HG02642 (cell line): Measurements from ENCODE around the gene PHOSPHO2.

ENCODE experiments used
- ATAC-seq: cut with Tn5 transposase; IDR thresholded peaks from one replicate; pipeline ENCODE4 v1.9.1; 2021; ENCODE audit warnings: mild to moderate bottlenecking; ENCODE audit not compliant: unreplicated experiment, poor library complexity

PHOSPHO2 gene, protein sequence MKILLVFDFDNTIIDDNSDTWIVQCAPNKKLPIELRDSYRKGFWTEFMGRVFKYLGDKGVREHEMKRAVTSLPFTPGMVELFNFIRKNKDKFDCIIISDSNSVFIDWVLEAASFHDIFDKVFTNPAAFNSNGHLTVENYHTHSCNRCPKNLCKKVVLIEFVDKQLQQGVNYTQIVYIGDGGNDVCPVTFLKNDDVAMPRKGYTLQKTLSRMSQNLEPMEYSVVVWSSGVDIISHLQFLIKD

DNA sequence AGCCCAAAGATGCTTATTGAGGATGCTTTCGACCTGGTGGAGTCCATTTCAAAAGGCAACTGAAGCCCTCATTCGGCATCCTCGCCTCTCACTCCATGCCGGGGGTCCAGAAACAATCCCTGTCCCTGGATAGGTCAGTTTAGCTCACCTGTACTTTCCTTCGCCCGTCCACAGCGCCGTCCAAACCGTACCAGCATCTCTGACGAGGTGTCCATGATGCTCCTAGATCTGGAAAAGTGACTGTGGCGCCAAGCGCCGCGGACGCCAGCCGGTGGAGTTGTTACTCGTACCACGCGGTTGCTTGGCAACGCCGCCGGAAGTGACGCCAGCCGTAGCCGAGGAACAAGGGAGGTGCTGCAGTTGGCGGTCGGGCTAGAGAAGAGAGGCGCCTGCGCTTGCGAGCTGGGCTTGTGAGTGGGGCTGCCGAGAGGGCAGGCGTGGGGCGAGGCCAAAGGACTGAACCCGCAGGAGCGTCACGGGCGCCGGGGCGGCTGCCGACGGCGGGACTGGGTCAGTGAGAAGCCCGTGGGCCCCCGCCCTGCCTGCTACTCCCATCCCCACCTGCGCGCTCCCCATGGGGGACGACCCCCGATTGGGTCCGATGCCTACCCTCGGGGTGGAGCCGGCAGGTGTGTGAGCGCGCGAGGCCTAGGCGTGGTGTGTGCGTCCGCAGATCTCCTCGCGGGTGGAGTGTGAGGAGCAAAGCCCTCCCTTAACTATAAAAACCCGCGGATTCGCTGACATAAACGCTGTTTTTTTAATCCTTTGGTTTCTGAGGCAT is at the start of gene PHOSPHO2, which contains the start of gene CFAP210:
PHOSPHO2 (plus strand) TSS at position 357 of the 781 bp plus-strand sequence. CDS start 6,503 bp downstream, outside the sequence.
CFAP210 (minus strand) TSS at position 293 of the 781 bp plus-strand sequence; CDS start at position 215, 78 bp downstream.
- peak; percentile 100 for ATAC-seq

DNA sequence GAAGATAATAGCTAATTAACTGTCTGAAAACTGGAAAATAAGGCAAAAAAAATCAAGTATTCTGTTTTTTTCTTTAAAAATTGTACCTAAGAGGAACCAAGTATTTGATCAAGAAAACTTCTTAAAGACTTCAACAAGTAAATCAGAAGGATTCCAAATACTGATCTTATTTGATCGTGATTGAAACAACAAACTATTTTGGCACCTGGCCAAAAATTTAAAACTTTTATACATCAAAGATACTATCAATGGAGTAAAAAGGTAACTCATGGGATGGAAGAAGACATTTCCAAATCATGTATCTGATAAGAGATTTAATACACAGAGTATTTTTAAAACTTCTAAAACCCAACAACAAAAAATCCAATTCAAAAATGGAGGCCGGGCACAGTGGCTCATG is 46.8 kb upstream of the PHOSPHO2 start:
- ATAC-seq = no peak

DNA sequence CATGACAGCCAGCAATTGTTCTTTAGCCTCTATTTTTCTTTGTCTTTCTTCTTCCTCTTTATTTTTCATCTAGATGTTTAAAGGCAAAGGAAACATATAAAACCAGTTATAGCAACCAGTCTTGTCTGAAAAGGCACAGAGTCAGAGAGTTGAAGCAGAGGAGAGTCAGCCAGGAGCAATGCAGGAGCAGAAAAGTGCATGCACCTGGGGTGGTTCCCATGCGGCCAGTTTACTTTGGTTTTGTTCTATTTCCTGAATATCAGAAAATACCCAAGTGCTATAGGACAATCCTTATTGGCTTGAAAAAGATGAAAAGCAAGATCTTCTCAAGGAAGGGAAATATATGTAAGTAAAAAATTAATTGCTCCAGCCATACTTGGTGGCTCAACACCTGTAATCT is 45.0 kb upstream of the PHOSPHO2 start:
- no peak for ATAC-seq

DNA sequence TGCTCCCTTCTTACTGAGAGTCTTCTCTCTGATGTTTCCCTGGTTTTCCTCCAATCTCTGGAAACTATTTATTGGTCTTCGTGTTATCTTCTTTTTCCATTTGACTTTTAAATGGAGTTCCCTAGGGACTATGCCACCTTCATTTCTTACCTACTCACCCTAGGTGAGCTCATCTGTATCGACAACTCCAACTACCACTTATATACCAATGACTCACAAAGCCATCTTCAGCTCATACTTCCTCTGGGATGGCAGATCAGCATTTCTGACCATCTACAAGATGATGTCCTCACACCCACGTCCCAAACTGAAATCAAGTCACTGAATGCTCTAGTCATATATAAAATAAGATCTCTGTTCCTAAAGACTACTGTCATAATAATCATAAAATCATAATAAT is 40.6 kb upstream of the PHOSPHO2 start:
- no peak for ATAC-seq

DNA sequence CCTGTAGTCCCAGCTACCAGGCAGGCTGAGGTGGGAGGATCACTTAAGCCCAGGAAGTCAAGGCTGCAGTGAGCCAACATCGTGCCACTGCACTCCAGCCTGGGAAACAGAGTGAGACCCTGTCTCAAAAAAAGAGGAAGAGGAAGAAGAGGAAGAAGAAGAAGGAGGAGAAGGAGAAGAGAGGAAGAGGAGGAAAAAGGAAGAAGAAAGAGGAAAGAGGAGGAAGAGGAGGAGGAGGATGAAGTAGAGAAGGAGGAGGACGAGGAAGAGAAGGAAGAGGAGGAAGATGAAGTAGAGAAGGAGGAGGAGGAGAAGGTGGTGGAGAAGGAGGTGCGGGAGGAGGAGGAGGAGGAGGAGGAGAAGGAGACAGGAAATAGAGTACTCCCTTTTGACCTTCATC is 38.1 kb upstream of the PHOSPHO2 start:
- no peak for ATAC-seq

DNA sequence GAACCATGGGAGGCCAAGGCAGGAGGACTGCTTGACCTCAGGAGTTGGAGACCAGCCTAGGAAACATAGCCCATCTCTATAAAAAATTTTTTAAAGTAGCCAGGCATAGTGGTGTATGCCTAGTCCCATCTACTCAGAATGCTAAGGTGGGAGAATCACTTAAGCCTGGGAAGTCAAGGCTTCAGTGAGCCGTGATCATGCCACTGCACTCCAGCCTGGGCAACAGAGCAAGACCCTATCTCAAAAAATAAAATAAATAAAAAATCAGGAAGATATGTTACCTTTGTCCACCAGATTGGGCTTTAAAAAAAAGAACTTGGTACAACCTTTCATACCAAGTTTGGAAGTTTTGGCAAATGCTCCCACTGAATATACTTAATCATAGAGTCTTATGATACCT is 35.4 kb upstream of the PHOSPHO2 start:
- ATAC-seq = no peak

DNA sequence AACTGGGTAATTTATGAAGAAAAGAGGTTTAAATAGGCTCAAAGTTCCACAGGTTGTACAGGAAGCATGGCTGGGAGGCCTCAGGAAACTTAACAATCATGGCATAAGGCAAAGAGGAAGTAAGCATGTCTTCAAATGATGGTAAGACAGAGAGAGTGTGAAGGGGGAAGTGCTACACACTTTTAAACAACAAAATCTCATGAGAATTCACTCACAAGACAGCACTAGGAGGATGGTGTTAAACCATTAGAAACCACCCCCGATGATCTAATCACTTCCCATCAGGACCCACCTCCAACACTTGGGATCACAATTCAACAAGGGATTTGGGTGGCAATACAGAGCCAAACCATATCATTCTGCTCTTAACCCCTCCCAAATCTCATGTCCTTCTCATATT is 34.9 kb upstream of the PHOSPHO2 start:
- ATAC-seq = no peak

DNA sequence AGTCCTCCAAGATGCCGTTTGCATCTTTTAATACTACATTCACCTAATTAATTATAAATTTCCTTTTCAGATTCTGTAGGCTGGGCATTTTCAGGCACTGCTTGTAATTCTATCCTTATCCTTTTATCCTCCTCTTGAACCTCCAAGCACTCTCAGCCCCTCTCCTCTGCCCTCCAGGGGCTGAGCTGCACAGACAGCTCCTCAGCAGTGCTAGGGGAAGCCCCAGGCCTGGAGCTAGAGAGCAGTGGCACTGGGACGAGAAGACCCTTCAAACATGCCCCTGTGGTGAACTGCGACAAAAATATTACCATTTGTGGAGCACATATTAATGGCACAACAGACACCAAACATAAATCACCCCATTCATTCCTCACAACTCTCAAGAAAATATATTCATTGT is 33.0 kb upstream of the PHOSPHO2 start:
- ATAC-seq = no peak

DNA sequence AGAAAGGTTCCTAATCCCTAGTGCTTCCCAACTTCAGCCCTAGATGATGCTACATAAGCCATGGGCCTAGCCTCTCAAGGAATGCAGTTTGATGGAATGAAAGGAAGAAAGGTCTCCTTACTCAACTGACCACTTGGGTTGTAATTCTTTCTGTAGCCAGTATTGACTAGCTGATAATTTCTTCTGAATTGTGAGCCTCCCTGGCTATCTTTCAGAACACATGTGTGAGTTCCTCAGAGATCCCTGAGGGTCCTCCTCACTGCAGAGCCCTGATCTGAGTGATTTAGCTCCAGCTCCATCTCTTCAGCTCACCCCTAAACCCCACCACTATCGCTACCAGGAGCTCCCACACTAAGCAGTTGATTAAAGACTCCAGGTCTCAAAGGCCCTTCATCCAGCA is 31.5 kb upstream of the PHOSPHO2 start:
- no peak for ATAC-seq

DNA sequence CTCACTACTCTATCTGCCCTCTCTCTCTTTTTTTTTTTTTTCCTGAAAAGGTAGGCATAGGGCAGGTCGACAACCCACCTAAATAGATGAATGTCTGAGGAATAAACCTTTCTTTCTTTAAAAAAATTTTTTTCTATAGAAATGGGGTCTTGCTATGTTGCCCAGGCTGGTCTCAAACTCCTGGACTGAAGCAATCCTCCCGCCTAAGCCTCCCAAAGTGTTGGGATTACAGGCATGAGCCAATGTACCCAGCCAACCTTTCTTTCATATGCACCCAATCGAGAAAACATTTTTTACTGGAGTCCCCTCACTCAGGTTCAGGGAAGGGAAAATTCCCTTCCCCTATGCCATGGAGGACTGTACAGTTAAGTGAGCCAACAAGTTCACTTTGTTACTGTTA is 31.0 kb upstream of the PHOSPHO2 start:
- ATAC-seq = no peak

DNA sequence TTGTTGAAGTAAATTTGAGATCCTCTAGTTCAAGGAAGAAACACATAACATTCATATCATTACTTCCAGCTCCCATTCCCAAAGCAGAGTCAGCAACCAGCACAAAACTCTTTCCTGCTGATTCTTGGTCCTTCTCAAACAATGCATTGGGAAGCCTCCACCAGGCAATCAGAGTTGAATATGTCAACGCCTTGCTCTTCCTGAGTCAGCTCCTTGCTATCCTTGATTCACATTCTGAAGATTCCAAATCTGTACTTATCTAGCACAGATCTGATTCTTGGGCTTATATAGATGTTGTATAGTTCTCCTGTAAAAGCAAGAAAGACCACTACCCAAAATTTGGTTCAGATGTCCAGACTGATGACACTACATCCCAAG is 29.7 kb upstream of the PHOSPHO2 start:
- ATAC-seq = no peak

DNA sequence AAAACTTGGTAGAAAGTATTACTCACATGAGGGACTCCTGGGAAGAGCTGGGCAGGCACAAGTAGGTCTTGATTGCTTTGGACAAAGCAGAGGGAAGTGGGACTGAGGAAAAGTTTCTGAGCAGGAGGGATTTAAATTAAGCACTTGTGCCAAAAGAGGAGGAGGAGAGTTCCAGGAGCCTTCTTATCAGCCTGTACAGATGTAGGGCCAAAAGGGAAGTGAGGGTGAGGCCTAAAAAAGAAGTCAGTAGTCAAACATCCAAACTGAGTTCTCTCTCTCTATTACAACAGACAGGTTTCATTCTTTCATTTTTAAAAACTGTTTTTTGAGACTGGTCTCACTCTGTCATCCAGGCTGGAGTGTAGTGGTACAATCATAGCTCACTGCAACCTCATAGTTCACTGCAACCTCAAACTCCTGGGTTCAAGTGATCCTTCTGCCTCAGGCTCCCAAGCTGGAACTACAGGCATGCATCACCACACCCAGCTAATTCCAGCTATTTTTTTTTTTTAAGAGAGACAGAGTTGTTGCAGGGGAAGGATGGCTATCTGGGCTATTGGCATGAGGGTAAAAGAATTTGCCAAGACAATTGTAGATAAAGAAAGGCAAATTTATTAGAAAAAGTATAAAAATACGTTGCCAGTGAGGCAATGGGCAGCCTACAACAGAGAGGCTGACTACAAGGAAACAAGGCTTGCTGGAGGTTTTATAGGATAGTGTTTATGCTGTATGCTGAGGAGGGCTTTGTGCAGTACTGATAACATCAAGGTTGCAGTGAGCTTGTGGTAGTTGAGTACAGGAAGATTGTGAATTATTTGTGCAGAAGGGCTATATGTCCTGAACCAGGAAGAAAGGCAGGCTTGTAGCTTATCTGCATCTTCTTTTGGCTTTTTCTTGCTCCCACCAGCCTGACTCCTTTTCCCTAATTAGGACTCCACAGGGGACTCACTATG is 29.0 kb upstream of the PHOSPHO2 start:
- no peak for ATAC-seq

DNA sequence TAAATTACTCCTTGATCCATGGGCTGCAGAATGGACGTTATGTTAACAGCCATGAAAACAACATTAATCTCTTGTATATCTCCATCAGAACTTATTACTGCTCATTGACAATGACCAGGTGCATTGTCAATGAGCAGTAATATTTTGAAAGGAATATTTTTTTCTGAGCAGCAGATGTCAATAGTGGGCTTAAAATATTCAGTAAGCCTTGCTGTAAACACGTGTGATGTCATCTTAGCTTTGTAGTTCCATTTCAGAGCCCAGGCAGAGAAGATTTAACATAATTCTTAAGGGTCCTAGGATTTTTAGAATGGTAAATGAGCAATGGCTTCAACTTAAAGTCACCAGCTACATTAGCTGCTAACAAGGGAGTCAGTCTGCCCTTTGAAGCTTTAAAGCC is 26.7 kb upstream of the PHOSPHO2 start:
- no peak for ATAC-seq

DNA sequence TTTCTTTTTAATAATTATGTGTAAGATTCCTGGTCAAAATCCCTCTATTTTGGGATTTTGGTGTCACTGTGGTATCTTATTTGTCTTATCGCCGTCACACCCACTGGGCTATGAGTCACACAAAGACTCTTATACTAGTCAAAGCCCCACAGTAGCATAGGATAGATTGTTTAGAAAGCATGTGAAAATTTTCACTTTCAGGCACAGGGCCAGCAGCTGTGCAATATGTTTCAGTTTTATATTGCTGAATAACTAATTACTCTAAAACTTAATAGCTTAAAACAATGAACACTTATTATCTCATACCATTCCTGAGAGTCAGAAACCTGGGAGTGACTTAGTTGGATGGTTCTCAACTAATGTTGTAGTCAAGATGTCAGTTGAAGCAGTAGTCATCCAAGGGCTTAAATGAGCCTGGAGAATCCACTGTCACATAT is 24.0 kb upstream of the PHOSPHO2 start:
- no peak for ATAC-seq

DNA sequence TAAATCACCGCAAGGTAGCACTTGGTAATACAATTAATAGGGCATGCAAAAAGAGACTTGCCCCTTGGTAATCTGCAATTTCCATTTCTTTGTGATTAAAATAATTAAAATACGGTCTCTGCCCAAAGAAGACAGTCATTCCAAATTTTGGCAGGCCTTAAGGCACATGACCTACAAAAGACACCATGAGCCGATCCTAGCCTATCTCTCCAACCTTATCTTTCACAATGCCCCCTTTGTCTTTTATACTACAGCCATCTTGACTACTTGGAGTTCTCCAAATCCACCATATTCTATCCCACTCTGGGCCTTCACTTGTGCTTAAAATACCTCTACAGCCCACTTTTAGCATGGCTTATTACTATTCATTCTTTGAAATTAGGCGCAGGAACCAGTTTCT is 23.3 kb upstream of the PHOSPHO2 start:
- ATAC-seq = no peak

DNA sequence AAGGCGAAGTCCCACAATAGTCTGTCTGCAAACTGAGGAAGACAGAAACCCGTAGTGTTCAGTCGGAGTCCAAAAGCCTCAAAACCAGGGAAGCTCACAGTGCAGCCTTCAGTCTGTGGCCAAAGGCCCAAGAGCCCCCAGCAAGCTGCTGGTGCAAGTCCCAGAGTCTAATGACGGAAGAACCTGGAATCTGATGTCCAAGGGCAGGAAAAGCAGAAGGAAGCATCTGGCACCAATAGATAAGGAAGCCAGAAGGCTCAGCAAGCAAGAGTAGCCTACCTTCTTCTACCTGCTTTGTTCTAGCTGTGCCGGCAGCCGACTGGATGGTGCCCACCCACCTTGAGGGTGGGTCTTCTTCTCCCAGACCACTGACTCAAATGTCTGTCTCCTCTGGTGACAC is 21.9 kb upstream of the PHOSPHO2 start:
- no peak for ATAC-seq

DNA sequence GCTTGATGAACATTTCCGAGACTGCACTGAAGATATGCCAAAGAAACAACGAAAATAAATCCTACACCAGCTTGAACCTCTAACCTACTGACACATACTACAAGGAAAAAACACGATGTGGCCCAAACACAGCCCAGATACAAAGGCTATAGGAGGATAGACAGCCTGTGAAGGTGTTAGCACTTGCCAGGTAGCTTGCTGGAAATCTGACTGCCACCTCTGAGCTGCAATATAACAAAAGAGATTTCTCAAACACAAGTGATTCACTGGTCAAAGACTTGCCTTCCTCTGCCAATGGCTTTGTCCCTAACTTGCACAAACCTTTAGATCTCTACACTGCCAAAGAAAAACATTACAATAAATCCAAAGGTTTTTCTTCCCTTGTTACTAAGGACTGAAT is 21.2 kb upstream of the PHOSPHO2 start:
- no peak for ATAC-seq

DNA sequence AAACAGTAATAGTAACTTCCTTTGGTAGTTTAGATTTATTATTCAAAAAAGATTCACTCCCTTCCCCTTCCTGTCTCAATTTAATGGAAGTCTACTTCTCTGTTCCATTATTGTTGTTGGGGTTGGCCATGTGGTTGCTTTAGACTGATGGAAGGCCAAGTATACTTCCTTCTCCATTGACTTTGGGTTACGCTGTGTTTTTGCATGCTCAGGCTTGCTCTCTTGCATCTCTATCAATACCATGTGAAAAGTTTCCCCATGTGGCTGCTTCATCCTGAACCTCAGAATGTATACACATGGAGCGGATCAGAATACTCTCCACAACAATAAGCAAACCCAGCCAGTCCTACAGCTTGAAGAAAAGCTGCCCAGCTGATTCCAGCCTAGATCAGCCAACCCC is 20.3 kb upstream of the PHOSPHO2 start:
- ATAC-seq = no peak

DNA sequence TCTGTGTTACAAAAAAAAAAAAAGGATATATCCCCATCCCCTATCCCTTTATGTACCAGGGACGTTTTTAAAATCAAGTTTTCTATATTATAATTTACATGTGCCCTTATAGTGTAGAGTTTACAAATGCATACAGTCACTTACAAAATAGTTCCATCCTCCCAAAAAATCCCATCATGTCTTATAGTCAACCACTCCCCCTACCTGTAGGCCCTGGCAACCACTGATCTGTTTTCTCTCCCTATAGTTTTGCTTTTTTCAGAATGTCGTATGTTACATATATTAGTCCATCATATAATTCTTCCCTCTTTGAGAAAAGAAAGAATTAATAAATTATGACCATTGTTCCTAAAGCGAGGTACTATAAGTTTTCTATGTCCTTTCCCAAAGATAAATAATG is 17.9 kb upstream of the PHOSPHO2 start:
- no peak for ATAC-seq

DNA sequence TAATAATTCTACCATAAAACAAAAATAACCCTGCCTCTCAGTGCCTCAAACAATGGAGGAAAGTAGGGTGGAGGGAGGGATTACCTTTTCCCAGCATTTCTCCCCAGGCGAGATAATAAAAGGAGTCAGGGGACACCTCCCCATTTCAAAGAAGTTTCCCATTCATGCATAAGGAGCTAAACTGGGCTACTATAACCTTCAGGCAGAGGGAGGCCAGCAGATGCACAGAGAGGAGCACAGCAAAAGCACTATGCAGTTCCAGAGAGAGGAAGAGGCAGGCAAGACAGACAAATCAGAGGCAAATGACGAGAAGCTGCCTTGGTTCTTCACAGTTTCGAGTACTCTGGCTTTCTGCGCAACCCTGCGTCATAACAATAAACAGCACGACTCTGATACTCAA is 17.4 kb upstream of the PHOSPHO2 start:
- ATAC-seq = no peak

DNA sequence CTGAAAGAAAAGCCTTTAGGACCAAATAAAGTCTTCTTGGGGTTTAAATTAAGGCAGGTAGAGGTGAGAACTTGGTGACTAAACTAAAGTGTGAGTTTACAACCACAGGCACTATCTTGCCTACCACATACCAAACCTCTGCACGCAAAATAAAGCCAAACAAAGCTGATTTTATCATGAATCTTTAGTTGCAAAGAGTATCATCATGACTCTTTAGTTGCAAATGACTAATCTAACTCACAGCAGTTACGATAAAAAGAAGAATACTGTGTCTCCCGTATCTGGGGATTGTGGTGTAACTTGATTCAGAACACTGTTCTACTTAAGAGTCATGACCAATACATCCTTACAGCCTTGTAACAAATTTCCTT is 11.2 kb upstream of the PHOSPHO2 start:
- ATAC-seq = no peak
